ENCODE data around the gene EIF3C.
"Not testable (repeated sequence)": the region's sequence is repeated elsewhere in the genome, so short reads cannot be mapped to it uniquely, and the experiment has no call there.

DNA sequence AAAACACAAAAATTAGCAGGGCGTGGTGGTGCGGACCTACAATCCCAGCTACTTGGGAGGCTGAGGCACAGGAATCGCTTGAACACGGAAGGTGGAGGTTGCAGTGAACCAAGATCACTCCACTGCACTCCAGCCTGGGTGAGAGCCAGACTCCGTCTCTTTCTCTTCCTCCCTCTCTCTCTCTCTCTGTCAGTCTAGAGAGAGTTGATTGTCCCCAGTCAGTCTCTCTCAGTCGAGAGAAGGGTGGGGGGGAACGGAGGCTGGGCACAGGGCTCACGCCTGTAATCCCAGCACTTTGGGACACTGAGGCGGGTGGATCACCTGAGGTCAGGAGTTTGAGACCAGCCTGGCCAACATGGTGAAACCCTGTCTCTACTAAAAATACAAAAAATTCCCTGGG lies 30.0 kb downstream of the EIF3C start:
- TF ChIP-seq, protein P1, sequence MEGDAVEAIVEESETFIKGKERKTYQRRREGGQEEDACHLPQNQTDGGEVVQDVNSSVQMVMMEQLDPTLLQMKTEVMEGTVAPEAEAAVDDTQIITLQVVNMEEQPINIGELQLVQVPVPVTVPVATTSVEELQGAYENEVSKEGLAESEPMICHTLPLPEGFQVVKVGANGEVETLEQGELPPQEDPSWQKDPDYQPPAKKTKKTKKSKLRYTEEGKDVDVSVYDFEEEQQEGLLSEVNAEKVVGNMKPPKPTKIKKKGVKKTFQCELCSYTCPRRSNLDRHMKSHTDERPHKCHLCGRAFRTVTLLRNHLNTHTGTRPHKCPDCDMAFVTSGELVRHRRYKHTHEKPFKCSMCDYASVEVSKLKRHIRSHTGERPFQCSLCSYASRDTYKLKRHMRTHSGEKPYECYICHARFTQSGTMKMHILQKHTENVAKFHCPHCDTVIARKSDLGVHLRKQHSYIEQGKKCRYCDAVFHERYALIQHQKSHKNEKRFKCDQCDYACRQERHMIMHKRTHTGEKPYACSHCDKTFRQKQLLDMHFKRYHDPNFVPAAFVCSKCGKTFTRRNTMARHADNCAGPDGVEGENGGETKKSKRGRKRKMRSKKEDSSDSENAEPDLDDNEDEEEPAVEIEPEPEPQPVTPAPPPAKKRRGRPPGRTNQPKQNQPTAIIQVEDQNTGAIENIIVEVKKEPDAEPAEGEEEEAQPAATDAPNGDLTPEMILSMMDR (IDR thresholded peaks at IDR 0.05 in 2 of 3, conservative IDR thresholded peaks at IDR 0.05 in 1 of 3; ENCODE audit: borderline replicate concordance in 1 of 3, insufficient read depth in 1 of 3, low read depth in 2 of 3, low read length in 2 of 3), result not testable (repeated sequence)
- not testable (repeated sequence) for TF ChIP-seq POLR2A (IDR thresholded peaks at IDR 0.05; ENCODE audit: borderline replicate concordance, extremely low read depth, insufficient read depth, insufficient read length); POLR2AphosphoS5 (IDR thresholded peaks at IDR 0.05; ENCODE audit: low read depth, low read length); EZH2 (IDR thresholded peaks at IDR 0.05); SIN3A (IDR thresholded peaks at IDR 0.05; ENCODE audit: low read depth); ELF1 (IDR thresholded peaks at IDR 0.05; ENCODE audit: borderline replicate concordance, low read depth); FOSL1 (IDR thresholded peaks at IDR 0.05; ENCODE audit: low read depth); RAD21 (IDR thresholded peaks at IDR 0.05; ENCODE audit: low read depth); ZFX (IDR thresholded peaks at IDR 0.05)
- TF ChIP-seq, protein P2, sequence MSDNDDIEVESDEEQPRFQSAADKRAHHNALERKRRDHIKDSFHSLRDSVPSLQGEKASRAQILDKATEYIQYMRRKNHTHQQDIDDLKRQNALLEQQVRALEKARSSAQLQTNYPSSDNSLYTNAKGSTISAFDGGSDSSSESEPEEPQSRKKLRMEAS (IDR thresholded peaks at IDR 0.05), result not testable (repeated sequence)

All from HCT116 (cell line).